SK-N-SH (cell line): ENCODE results near the gene C1orf174. TPM values are rescaled to one million over a fixed set of nuclear protein-coding genes. Genes with fewer than 3 reads are reported as not detected.

Experiments
- CTCF ChIA-PET: fragments of 300-600, 350-600 bp; formaldehyde crosslinking; extraction: SDS; loops from one replicate; lab custom pipeline; 2021; lab: Yijun Ruan, JAX
- POLR2A ChIA-PET: fragments of 350-600 bp; sonication (Branson Sonifier 250); formaldehyde crosslinking; extraction: SDS; loops from one replicate; lab custom pipeline; 2020; ENCODE audit warnings: antibody characterized with exemption, inconsistent platforms; lab: Yijun Ruan, JAX
- DNase-seq: peaks from one replicate; pipeline ENCODE4 v3.0.0; 2012
- H2AFZ ChIP-seq: fragments of 200-600 bp; sonication (generic); 2 replicates; pipeline ENCODE4 v1.8.1; 2016; ENCODE audit warnings: antibody characterized with exemption, mild to moderate bottlenecking, low read depth
- H3F3A ChIP-seq: fragments of 200-600 bp; sonication (generic); replicated peaks from 2 replicates; pipeline ENCODE3; 2016; ENCODE audit warnings: antibody characterized with exemption, mild to moderate bottlenecking; ENCODE audit not compliant: insufficient read depth
- H3K27ac ChIP-seq, 2 experiments: fragments of 200-500 bp in 1 of 2; fragments of 200-600 bp in 1 of 2; sonication (Bioruptor generic) in 1 of 2; sonication (generic), shearing (Covaris generic) in 1 of 2; 2 replicates each; pipeline versions ENCODE4 v1.5.1 to v1.6.1; 2014 to 2016; ENCODE audit warnings: low read depth in 2 of 2, inconsistent platforms in 1 of 2, low read length in 1 of 2, mild to moderate bottlenecking in 1 of 2, mixed read lengths in 1 of 2
- H3K27me3 ChIP-seq: fragments of 200-600 bp; sonication (generic), shearing (Covaris generic); 2 replicates; pipeline ENCODE4 v1.6.1; 2016; ENCODE audit warnings: mixed run types; ENCODE audit not compliant: insufficient read depth
- H3K36me3 ChIP-seq, 2 experiments: fragments of 200-500 bp in 1 of 2; fragments of 200-600 bp in 1 of 2; sonication (Bioruptor generic) in 1 of 2; sonication (generic) in 1 of 2; replicated peaks in 1 of 2; 2 replicates each; pipeline versions ENCODE3 to v1.5.1; 2014 to 2016; ENCODE audit warnings: low read length in 1 of 2, mild to moderate bottlenecking in 1 of 2; ENCODE audit not compliant: insufficient read depth in 2 of 2, control insufficient read depth in 1 of 2
- H3K4me1 ChIP-seq, 2 experiments: fragments of 200-500 bp in 1 of 2; fragments of 200-600 bp in 1 of 2; sonication (Bioruptor generic) in 1 of 2; sonication (generic), shearing (Covaris generic) in 1 of 2; 2 replicates each; pipeline versions ENCODE4 v1.5.1 to v1.6.1; 2014 to 2016; ENCODE audit warnings: low read depth in 1 of 2, low read length in 1 of 2, mixed run types in 1 of 2; ENCODE audit not compliant: insufficient read depth in 2 of 2, control insufficient read depth in 1 of 2
- H3K4me2 ChIP-seq: fragments of 200-600 bp; sonication (generic), shearing (Covaris generic); 2 replicates; pipeline ENCODE4 v1.6.1; 2017; ENCODE audit warnings: mixed run types
- H3K4me3 ChIP-seq, 2 experiments: fragments of 200-500 bp in 1 of 2; fragments of 200-600 bp in 1 of 2; sonication (Bioruptor generic) in 1 of 2; sonication (generic), shearing (Covaris generic) in 1 of 2; 2 replicates each; pipeline versions ENCODE4 v1.5.1 to v1.8.1; 2014 to 2016; ENCODE audit warnings: low read depth in 2 of 2, inconsistent platforms in 1 of 2, low read length in 1 of 2, mild to moderate bottlenecking in 1 of 2, mixed read lengths in 1 of 2, moderate library complexity in 1 of 2
- H3K79me2 ChIP-seq: fragments of 200-600 bp; sonication (generic); 2 replicates; pipeline ENCODE4 v1.8.1; 2017; ENCODE audit warnings: mild to moderate bottlenecking; ENCODE audit not compliant: insufficient read depth
- H3K9ac ChIP-seq: fragments of 200-600 bp; sonication (generic); 2 replicates; pipeline ENCODE4 v1.6.1; 2017; ENCODE audit warnings: mixed run types
- H3K9me2 ChIP-seq: fragments of 200-600 bp; sonication (generic); 2 replicates; pipeline ENCODE4 v1.6.1; 2017; ENCODE audit warnings: mixed run types
- H3K9me3 ChIP-seq: fragments of 200-600 bp; sonication (generic); 2 replicates; pipeline ENCODE4 v1.6.1; 2017; ENCODE audit warnings: mixed run types, mild to moderate bottlenecking, moderate library complexity
- H4K20me1 ChIP-seq: fragments of 200-600 bp; sonication (generic); 2 replicates; pipeline ENCODE4 v1.6.1; 2017; ENCODE audit warnings: mild to moderate bottlenecking, mixed run types; ENCODE audit not compliant: insufficient read depth
- CHD2 ChIP-seq: fragments of 150-350 bp; IDR thresholded peaks from 2 replicates; pipeline ENCODE4 v1.6.1; 2018; ENCODE audit warnings: low read length; ENCODE audit not compliant: partially characterized antibody
- CTCF ChIP-seq: fragments of 200-600 bp; sonication (generic); IDR thresholded peaks from 2 replicates; pipeline ENCODE4 v1.6.1; 2017; ENCODE audit warnings: antibody characterized with exemption, mild to moderate bottlenecking, moderate library complexity
- ELF1 ChIP-seq: IDR thresholded peaks from 2 replicates; pipeline ENCODE4 v1.4.0; 2012
- EP300 ChIP-seq, 2 experiments: IDR thresholded peaks; 2 replicates each; pipeline versions ENCODE4 v1.4.0 to v1.6.1; 2012; ENCODE audit warnings: borderline replicate concordance in 1 of 2, low read depth in 1 of 2, low read length in 1 of 2
- FOSL2 ChIP-seq: IDR thresholded peaks from 2 replicates; pipeline ENCODE4 v1.4.0; 2012; ENCODE audit warnings: low read depth, mild to moderate bottlenecking, moderate library complexity, borderline replicate concordance
- FOXM1 ChIP-seq: IDR thresholded peaks from 2 replicates; pipeline ENCODE4 v1.4.0; 2012; ENCODE audit warnings: low read depth, mild to moderate bottlenecking
- GABPA ChIP-seq: IDR thresholded peaks from 2 replicates; pipeline ENCODE4 v1.4.0; 2012; ENCODE audit warnings: low read depth, mild to moderate bottlenecking
- GATA2 ChIP-seq: sonication (generic); formaldehyde crosslinking; IDR thresholded peaks from 2 replicates; pipeline ENCODE4 v1.5.0; 2020; ENCODE audit warnings: mild to moderate bottlenecking, missing genetic modification reagents
- JUND ChIP-seq: IDR thresholded peaks from 2 replicates; pipeline ENCODE4 v1.4.0; 2012
- MEF2A ChIP-seq: IDR thresholded peaks from 2 replicates; pipeline ENCODE4 v1.4.0; 2012; ENCODE audit warnings: low read depth, borderline replicate concordance
- MXI1 ChIP-seq: IDR thresholded peaks from 2 replicates; pipeline ENCODE4 v1.6.1; 2012; ENCODE audit warnings: mild to moderate bottlenecking, low read depth, low read length, improper control_type of control experiment
- NFIC ChIP-seq: IDR thresholded peaks from 2 replicates; pipeline ENCODE4 v1.4.0; 2012; ENCODE audit warnings: borderline replicate concordance
- NRF1 ChIP-seq: IDR thresholded peaks from 2 replicates; pipeline ENCODE4 v1.6.1; 2012; ENCODE audit warnings: low read depth, mild to moderate bottlenecking, low read length
- RCOR1 ChIP-seq: fragments of 150-350 bp; IDR thresholded peaks from 2 replicates; pipeline ENCODE4 v1.6.1; 2017; ENCODE audit warnings: antibody characterized with exemption, low read length
- SMC3 ChIP-seq: IDR thresholded peaks from 2 replicates; pipeline ENCODE4 v1.6.1; 2012; ENCODE audit warnings: low read depth, low read length, improper control_type of control experiment
- TAF1 ChIP-seq: IDR thresholded peaks from 2 replicates; pipeline ENCODE4 v1.6.1; 2012; ENCODE audit warnings: low read depth, mild to moderate bottlenecking, low read length, moderate library complexity, borderline replicate concordance
- TEAD4 ChIP-seq: IDR thresholded peaks from 2 replicates; pipeline ENCODE4 v1.4.0; 2012; ENCODE audit warnings: mild to moderate bottlenecking, borderline replicate concordance; ENCODE audit not compliant: insufficient read depth
- whole genome bisulfite sequencing: methylation state at CpG from one replicate; pipeline ENCODE4 v1.1.6; 2017; ENCODE audit warnings: low lambda C conversion rate; 5-methylcytosine and 5-hydroxymethylcytosine counted together
- polyA plus RNA-seq, 3 experiments: library from polyadenylated mRNA; depleted of rRNA; stranded (reverse); fragments of >200 nt; gene quantifications; 2 replicates each; pipeline ENCODE4 v1.2.3, GENCODE V29; 2012
- TF ChIP-seq, protein P1 (sequence below): IDR thresholded peaks from 2 replicates; pipeline ENCODE4 v1.4.0; 2012; ENCODE audit warnings: low read depth, borderline replicate concordance
- TF ChIP-seq, protein P2 (sequence below): IDR thresholded peaks from 2 replicates; pipeline ENCODE4; 2012

The C1orf174 gene
- polyA plus RNA-seq, 1 of the 3 experiments (the other 2 are of a cell fraction): 21.4 TPM

- 90% methylated on average over 20 of the region's 26 CpGs for WGBS
- Histone ChIP-seq H3K4me3 (no peak overlapping the region), H3K79me2 (peaks cover 30% of the 10 kb centered on the region), H3K27ac (no peak overlapping the region), H3K9me3 (no peaks in the 10 kb centered on the region), H3K27me3 (no peaks in the 10 kb centered on the region), H2AFZ (no peak overlapping the region), H3K4me1 (no peaks in the 10 kb centered on the region), H3K9me2 (no peaks in the 10 kb centered on the region), H4K20me1 (no peaks in the 10 kb centered on the region), H3K36me3 (peaks cover 3 to 39% of the 10 kb centered on the region in 2 experiments), H3F3A (no peaks in the 10 kb centered on the region), H3K4me2 (no peak overlapping the region), H3K9ac (no peak overlapping the region)
- DNase-seq: no peak
- TF ChIP-seq FOSL2: no peak
- TF ChIP-seq FOXM1: no peak
- no peak for TF ChIP-seq ELF1
- TF ChIP-seq SMC3: no peak
- no peak for TF ChIP-seq JUND
- POLR2A ChIA-PET: no interaction called here
- CTCF ChIA-PET: interaction anchor here (1.0 to 1.3 kb wide), 2 partner anchors 20 to 21 kb away, joined by 3 read pairs; no protein-coding TSS in a partner anchor
Measured at GRCh38 chr1:3890389-3891328, 9.4 kb downstream of the C1orf174 start.

- ChIA-PET CTCF (no interaction called here), POLR2A (no interaction called here)
- Histone ChIP-seq H3K4me2 (no peak overlapping the region), H3F3A (no peaks in the 10 kb centered on the region), H3K9me3 (no peaks in the 10 kb centered on the region), H3K36me3 (peaks cover 3 to 38% of the 10 kb centered on the region in 2 experiments), H3K27me3 (no peaks in the 10 kb centered on the region), H3K27ac (no peak overlapping the region), H4K20me1 (no peaks in the 10 kb centered on the region), H3K9ac (no peak overlapping the region), H2AFZ (no peak overlapping the region), H3K4me3 (no peak overlapping the region), H3K9me2 (no peaks in the 10 kb centered on the region), H3K79me2 (peaks cover 23% of the 10 kb centered on the region), H3K4me1 (no peaks in the 10 kb centered on the region)
- whole genome bisulfite sequencing: 95% methylated on average over 14 of the region's 14 CpGs
- TF ChIP-seq, protein P1, sequence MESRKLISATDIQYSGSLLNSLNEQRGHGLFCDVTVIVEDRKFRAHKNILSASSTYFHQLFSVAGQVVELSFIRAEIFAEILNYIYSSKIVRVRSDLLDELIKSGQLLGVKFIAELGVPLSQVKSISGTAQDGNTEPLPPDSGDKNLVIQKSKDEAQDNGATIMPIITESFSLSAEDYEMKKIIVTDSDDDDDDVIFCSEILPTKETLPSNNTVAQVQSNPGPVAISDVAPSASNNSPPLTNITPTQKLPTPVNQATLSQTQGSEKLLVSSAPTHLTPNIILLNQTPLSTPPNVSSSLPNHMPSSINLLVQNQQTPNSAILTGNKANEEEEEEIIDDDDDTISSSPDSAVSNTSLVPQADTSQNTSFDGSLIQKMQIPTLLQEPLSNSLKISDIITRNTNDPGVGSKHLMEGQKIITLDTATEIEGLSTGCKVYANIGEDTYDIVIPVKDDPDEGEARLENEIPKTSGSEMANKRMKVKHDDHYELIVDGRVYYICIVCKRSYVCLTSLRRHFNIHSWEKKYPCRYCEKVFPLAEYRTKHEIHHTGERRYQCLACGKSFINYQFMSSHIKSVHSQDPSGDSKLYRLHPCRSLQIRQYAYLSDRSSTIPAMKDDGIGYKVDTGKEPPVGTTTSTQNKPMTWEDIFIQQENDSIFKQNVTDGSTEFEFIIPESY: no peak
- TF ChIP-seq GABPA: no peak
- no peak for TF ChIP-seq TAF1
- no peak for TF ChIP-seq CHD2
- TF ChIP-seq NRF1: no peak
- TF ChIP-seq TEAD4: no peak
- no peak for TF ChIP-seq MEF2A
- no peak for TF ChIP-seq EP300 (IDR thresholded peaks at IDR 0.05; ENCODE audit: borderline replicate concordance in 1 of 2, low read depth in 1 of 2, low read length in 1 of 2)
- TF ChIP-seq MXI1: no peak
- no peak for TF ChIP-seq NFIC
- TF ChIP-seq, protein P2, sequence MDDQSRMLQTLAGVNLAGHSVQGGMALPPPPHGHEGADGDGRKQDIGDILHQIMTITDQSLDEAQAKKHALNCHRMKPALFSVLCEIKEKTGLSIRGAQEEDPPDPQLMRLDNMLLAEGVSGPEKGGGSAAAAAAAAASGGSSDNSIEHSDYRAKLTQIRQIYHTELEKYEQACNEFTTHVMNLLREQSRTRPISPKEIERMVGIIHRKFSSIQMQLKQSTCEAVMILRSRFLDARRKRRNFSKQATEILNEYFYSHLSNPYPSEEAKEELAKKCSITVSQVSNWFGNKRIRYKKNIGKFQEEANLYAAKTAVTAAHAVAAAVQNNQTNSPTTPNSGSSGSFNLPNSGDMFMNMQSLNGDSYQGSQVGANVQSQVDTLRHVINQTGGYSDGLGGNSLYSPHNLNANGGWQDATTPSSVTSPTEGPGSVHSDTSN: no peak
- no peak for TF ChIP-seq CTCF
- TF ChIP-seq SMC3: no peak
- no peak for TF ChIP-seq GATA2 (CRISPR knock-in tag)
- no peak for TF ChIP-seq RCOR1
- DNase-seq: no peak
Measured at GRCh38 chr1:3889936-3890335, 10.1 kb downstream of the C1orf174 start.
